Stimulated activated CD8-positive, alpha-beta memory T cell treated with anti-CD3 and anti-CD28 coated beads, Interleukin-12 subunit alpha, Interleukin-12 subunit beta, amount 100 ng/mL, for 24 hours (primary cell): ENCODE measurements around the gene RPUSD3.
"Not testable (repeated sequence)": the region's sequence is repeated elsewhere in the genome, so short reads cannot be mapped to it uniquely, and the experiment has no call there.

Experiments
- DNase-seq: peaks from one replicate; pipeline ENCODE4 v3.0.0-alpha.2; 2020; ENCODE audit errors: extremely low read depth

RPUSD3 gene

GRCh38 chr3:9865125-9865637, 21.4 kb upstream of the RPUSD3 start:
- DNase-seq, result not testable (repeated sequence)

GRCh38 chr3:9864200-9864927, 20.6 kb upstream of the RPUSD3 start:
- DNase-seq, result no peak

- no peak for DNase-seq
Measured at GRCh38 chr3:9863058-9863772, 19.4 kb upstream of the RPUSD3 start.

- DNase-seq, result no peak
Measured at GRCh38 chr3:9862391-9863057, 18.7 kb upstream of the RPUSD3 start.

- DNase-seq, result no peak
Measured at GRCh38 chr3:9861626-9862130, 17.9 kb upstream of the RPUSD3 start.

- DNase-seq, result no peak
Measured at GRCh38 chr3:9861201-9861600, 17.4 kb upstream of the RPUSD3 start.

- DNase-seq, result no peak
Measured at GRCh38 chr3:9859530-9860025, 15.8 kb upstream of the RPUSD3 start.

GRCh38 chr3:9855594-9855993, 11.8 kb upstream of the RPUSD3 start:
- no peak for DNase-seq

- DNase-seq, result not testable (repeated sequence)
Measured at GRCh38 chr3:9854291-9854940, 10.6 kb upstream of the RPUSD3 start.

GRCh38 chr3:9852528-9852927, 8.7 kb upstream of the RPUSD3 start:
- DNase-seq, result no peak

GRCh38 chr3:9851926-9852325, 8.1 kb upstream of the RPUSD3 start:
- not testable (repeated sequence) for DNase-seq

- DNase-seq, result not testable (repeated sequence)
Measured at GRCh38 chr3:9851383-9851782, 7.6 kb upstream of the RPUSD3 start.

- DNase-seq, result not testable (repeated sequence)
Measured at GRCh38 chr3:9848860-9849259, 5.1 kb upstream of the RPUSD3 start.

GRCh38 chr3:9847870-9848269, 4.1 kb upstream of the RPUSD3 start:
- not testable (repeated sequence) for DNase-seq

GRCh38 chr3:9846931-9847488, 3.2 kb upstream of the RPUSD3 start:
- no peak for DNase-seq

GRCh38 chr3:9846231-9846630, 2.4 kb upstream of the RPUSD3 start:
- DNase-seq, result no peak

GRCh38 chr3:9841015-9841414, 2.8 kb downstream of the RPUSD3 start:
- no peak for DNase-seq

- no peak for DNase-seq
Measured at GRCh38 chr3:9838856-9839255, 5.0 kb downstream of the RPUSD3 start.

GRCh38 chr3:9837701-9838582, 5.9 kb downstream of the RPUSD3 start:
- no peak for DNase-seq
